Islet of Langerhans (tissue), 1 donor: ENCODE data around the gene LRRC15.

ENCODE experiments used
- FAIRE-seq: peaks from one replicate; lab custom pipeline; 2011; peaks lifted over from hg19 to GRCh38; lab: Jason Lieb, UNC

The LRRC15 gene

DNA sequence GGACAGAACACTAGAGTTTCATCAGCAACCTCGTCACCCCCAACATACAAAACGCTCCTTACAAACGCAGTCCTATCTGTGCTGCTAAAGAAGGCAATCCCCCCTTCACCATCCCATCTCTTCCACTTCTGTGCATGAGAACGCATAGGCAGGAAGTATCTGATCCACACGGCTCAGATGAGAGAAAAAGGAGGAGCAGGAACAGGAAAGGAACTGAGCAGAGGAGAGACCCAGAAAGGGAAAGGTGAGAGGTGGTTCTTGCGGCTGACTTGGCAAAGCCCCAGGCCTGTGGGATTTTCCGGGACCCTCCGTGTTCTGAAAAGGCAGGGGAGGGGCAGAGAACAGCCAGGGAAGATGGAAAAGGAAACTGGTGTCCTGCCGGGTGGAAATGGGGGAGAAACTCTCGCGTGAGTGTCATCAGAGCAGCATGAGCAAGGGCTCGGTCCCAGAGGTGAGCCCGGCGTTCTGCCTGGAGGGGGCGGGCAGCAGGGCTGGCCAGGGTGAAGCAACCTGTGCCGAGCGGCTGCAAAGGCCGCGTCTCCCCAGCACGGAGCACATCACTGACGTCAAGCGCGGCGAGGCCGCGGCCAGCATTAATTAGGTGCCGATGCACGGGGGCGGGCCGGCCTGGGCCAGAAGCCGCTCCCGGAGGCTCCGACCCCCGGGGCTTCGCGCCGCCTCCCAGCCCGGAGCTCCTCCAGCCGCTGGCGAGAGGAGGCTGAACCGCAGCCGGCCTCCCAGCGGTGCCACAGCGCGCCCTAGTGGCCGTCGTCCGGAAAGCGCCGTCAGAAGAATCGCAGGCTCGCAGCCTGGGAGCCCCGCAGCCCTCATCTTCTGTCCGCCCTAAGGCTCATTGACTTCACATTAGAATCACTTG lies 54.2 kb downstream of the LRRC15 start:
- no peak for FAIRE-seq

DNA sequence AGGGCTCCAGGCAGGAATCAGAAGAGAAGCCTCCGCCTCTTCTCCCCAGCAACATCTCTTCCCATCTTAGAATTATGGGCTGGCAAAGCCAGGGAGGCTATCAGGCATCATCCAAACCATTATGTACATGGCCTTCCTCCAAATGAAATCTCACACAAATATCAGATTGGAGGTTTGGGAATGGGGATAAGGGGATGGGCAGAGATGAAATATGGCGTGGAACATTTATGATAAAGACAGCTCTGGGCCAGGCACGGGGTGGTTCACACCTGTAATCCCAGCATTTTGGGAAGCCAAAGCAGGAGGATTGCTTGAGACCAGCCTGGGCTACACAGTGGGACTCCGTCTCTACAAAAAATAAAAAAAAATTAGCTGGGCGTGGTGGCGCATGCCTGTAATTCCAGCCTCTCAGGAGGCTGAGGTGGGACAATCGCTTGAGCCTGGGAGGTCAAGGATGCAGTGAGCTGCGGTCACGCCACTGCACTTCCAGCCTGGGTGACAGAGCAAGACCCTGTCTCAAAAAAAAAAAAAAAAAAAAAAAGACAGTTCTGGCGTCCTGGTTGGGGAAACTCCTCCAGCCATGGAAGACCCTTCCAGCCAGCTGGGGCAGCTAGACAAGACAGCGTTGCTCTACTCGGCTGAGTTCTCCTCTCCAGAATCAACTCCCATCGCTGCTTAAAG lies 55.0 kb downstream of the LRRC15 start:
- no peak for FAIRE-seq

DNA sequence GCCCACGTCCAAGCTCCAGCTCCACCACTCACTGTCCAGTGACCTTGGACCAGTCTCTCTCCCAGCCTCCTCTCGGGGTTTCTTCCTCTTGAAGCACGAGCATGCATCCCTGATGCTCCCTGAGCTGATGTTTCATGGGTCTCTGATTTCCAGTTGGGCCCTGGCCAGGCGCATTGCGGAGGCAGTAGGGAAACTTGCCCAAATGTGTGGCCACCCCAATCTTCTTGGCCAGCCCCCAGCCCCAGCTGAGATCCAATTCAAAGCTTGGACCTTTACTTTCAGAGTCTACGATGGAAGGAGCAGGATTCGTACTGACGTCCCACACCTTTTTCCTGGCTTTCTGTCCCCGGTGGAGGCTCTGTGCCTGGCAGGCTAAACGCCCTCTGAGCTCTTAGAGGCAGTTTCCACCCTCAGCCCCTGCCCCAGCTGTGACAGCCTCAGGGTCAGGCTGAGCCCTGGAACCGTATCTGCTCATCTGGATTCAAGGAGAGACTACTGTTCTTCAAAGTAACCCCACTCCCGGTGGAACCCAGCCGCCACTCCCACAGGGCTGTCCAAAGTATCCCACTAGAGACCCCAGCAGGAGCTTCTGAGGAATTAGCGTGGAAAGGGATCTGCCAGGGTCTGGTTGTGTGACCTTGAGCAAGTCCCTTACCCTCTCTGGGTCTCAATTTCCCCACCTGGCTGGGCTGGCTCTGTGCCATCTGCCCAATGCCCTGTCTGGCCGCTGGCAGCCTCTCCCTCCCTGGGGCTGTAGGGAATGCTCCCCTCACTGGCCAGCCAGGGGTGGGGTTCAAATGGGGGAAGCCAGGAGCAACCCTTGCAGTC lies 55.8 kb downstream of the LRRC15 start:
- no peak for FAIRE-seq

- FAIRE-seq: no peak
Measured at GRCh38 chr3:194312743-194313281, 56.7 kb downstream of the LRRC15 start.

DNA sequence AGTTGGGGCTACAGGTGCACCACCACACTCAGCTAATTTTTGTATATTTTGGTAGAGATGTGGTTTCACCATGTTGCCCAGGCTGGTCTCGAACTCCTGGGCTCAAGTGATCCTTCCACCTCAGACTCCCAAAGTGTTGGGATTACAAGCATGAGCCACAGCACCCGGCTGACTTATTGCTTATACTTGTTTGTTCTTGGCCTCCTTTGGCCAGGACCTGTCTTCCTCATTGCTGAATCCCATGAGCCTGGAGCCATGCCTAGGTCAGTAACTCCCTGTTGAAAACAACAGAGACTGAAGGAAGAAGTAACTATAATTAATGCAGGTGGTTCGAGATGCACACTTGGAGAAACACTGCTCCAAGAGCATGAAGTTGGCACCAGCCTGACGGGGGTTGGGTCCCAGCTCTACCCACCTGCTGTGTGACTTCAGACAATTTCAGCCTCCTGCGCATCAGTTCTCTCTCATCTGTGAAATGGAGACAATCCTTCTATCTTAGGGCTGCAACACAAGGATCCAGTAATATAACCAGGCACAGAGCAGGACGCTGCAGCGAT lies 57.3 kb downstream of the LRRC15 start:
- FAIRE-seq: no peak

- no peak for FAIRE-seq
Measured at GRCh38 chr3:194311000-194311399, 58.5 kb downstream of the LRRC15 start.

DNA sequence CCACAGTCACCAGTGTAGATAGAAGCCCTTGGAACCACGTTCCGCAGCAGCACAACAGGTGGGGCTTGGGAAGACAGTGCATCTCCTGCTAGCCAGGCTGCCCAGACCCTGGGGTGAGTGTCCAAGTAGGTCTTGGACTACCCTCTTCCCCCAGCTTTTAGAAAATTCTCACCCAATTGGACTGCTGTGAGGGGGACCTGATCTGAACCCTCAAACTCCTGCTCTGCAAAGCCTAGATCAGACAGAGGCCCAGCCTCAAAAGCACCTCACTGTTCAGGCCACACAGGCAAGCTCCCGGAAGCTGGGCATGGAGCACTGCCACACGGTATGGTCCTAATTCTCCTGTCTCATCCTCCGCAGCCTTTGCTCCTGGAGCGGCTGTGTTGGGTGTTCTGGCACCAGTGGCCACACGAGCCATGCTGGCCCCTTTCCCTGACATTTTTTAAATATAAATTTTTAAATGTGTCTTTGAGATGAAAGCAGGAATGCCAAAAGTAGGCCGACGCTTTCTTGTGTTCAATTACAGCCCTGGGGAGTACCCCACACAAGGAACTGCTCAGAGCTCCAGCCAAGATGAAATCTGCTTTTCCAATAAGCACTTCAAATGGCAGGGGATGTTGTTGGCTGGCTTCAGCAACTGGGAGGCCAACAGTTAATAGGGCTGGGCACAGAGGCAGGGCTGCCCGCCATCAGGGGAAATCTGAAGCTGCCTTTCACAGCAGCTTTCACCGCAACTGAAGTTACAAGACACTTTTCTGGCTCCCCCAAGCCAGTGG lies 59.3 kb downstream of the LRRC15 start:
- FAIRE-seq: no peak

DNA sequence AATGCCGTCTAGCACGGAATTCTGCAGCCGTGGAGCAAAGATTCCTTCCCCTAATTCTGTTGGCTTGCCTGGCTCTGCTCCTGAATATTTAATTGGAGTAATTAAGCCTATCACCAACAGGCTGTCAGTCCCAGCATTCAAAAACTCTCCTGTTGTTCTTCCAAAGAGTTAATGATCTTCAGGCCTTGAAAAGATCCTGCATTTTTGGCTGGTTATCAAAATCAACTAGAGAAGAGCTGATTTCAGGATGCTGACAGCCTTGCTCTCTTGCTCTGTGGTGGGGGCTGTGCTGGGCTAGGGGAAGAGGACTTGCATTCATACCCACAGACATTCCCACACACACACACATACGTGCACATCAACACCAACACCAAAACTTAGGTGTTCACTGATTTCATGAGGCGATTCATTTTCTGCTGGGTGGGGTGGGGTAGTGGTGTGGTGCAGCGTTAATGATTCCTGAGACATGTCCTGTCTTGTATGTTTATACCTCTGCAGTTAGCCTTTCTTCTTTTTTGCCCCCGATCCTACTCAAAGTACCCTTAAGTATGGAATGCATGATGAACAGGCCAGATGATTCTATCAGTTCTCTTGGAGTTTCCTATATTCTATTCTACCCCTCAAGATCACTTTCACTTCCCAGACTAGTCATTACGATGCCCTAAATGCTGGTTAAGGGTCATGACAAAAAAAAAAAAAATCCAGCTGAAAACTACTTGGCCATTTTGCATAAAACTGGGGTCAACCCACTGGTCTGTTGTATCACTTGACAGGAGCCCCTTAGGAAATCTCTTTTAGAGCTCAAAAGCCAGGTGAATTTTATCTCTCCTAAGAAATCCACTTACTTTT lies 60.7 kb downstream of the LRRC15 start:
- no peak for FAIRE-seq

DNA sequence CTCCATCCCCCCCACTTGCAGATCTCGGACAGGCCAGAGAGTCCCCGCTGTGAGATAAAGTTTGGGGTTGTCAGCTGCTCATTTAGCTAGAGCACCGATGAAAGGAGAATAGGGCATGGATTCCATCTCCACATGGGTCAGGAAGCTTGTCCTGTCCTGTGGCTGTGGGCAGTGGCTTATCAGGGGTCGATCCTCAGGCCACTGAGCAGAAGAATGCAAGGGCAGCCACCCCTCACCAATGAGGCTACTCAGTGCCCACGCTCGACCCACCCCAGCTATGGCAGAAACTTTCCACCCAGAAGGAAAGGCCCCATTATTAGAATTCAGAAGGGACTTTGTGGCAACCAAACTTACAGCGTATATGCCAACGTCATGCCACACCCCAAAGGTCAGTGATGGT lies 61.7 kb downstream of the LRRC15 start:
- no peak for FAIRE-seq

GRCh38 chr3:194306771-194307640 lies 62.5 kb downstream of the LRRC15 start:
- no peak for FAIRE-seq

DNA sequence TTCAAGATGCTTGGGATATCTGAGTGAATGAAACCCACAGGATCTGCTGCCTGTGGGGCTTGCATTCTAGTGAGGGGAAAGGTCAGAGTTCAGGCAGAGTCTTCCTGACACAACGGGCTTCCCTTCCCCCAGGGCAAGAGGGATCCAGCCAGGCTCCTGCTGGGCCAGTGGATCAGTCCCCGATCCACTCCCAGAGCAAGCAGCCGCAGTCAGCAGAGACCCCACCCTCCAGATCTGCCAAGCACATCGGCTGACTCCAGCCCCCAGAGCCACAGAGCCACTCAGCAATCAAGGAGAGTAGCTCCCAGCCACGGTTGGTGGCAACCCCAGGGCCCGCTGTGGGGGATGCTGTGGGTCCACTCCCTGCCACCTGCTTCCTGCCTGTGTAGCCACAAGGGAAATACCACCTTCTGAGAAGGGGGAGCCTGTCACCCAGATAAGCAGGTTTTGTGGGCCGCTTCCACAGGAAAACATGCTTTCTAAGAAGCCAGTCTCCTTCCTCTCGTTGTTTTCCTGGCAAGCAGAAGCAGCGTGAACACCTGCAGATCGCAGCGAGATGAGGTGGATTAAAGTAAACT lies 63.3 kb downstream of the LRRC15 start:
- no peak for FAIRE-seq

- FAIRE-seq: no peak
Measured at GRCh38 chr3:194305356-194306108, 64.0 kb downstream of the LRRC15 start.
